Esophagus muscularis mucosa (tissue), 3 donors: Measurements from ENCODE around the gene HSPBAP1.

Source experiments
- EP300 ChIP-seq: sonication (generic); formaldehyde crosslinking; IDR thresholded peaks from one replicate; pipeline ENCODE4 v1.6.1; 2017; ENCODE audit warnings: antibody characterized with exemption
- TF ChIP-seq, protein P1 (sequence below), 3 experiments: fragments of 200-600 bp in 2 of 3; fragments of 450-650 bp in 1 of 3; sonication (generic) in 2 of 3; IDR thresholded peaks; one replicate each; pipeline ENCODE4 v1.5.1; 2017 to 2019; ENCODE audit warnings: antibody characterized with exemption in 3 of 3, mild to moderate bottlenecking in 2 of 3, moderate library complexity in 1 of 3

DNA sequence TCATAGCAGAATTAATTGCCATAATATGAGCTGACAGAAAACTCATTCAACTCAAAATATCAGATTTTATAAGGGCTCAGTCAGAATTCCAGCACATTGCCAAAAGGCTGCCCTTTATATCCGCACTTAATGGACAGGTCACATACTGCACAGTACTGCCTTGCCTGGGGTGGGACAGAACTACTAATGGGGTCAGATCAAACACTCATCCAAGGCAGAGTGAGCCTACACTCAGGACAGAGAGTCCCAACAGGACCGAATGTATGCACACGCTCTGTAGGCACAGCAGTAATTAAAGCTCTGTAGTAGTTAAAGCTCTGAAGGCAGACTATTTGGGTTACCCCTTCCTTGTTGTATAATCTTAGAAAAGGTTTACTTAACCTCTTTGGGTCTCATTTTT, 27.2 kb downstream of the HSPBAP1 start:
- no peak for TF ChIP-seq EP300
- TF ChIP-seq, protein P1, sequence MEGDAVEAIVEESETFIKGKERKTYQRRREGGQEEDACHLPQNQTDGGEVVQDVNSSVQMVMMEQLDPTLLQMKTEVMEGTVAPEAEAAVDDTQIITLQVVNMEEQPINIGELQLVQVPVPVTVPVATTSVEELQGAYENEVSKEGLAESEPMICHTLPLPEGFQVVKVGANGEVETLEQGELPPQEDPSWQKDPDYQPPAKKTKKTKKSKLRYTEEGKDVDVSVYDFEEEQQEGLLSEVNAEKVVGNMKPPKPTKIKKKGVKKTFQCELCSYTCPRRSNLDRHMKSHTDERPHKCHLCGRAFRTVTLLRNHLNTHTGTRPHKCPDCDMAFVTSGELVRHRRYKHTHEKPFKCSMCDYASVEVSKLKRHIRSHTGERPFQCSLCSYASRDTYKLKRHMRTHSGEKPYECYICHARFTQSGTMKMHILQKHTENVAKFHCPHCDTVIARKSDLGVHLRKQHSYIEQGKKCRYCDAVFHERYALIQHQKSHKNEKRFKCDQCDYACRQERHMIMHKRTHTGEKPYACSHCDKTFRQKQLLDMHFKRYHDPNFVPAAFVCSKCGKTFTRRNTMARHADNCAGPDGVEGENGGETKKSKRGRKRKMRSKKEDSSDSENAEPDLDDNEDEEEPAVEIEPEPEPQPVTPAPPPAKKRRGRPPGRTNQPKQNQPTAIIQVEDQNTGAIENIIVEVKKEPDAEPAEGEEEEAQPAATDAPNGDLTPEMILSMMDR (IDR thresholded peaks at IDR 0.05): no peak
